DND-41 (cell line): Measurements from ENCODE around the gene PTTG2.

Experiments
- ATAC-seq: fragments of 200-7000 bp; cut with Tn5 transposase; 3 replicates; pipeline ENCODE4 v1.9.1; 2021; ENCODE audit warnings: low read depth; ENCODE audit not compliant: insufficient read depth
- DNase-seq: peaks from one replicate; pipeline ENCODE4 v3.0.0-alpha.2; 2020
- H2AFZ ChIP-seq: 2 replicates; pipeline ENCODE4 v1.6.0; 2012; ENCODE audit warnings: low read depth, low read length
- H3K27ac ChIP-seq: 2 replicates; pipeline ENCODE4 v1.5.1; 2012; ENCODE audit warnings: low read length, inconsistent platforms
- H3K27me3 ChIP-seq: fragments of 200-600 bp; sonication (generic); 2 replicates; pipeline ENCODE4 v1.6.0; 2012; ENCODE audit warnings: low read length, mild to moderate bottlenecking, inconsistent platforms; ENCODE audit not compliant: insufficient read depth, poor library complexity
- H3K36me3 ChIP-seq: 2 replicates; pipeline ENCODE4 v1.5.1; 2012; ENCODE audit warnings: low read length, inconsistent platforms; ENCODE audit not compliant: insufficient read depth
- H3K4me1 ChIP-seq: 2 replicates; pipeline ENCODE4 v1.5.1; 2012; ENCODE audit warnings: mild to moderate bottlenecking, low read length; ENCODE audit not compliant: insufficient read depth
- H3K4me2 ChIP-seq: 2 replicates; pipeline ENCODE4 v1.6.0; 2012; ENCODE audit warnings: mild to moderate bottlenecking, moderate library complexity, low read length, inconsistent platforms; ENCODE audit not compliant: insufficient read depth
- H3K4me3 ChIP-seq, 2 experiments: fragments of 200-600 bp in 1 of 2; shearing (Covaris generic) in 1 of 2; 2 replicates each; pipeline ENCODE4 v1.5.1; 2012 to 2016; ENCODE audit warnings: inconsistent platforms in 2 of 2, low read length in 2 of 2, mild to moderate bottlenecking in 2 of 2, low read depth in 1 of 2, moderate library complexity in 1 of 2
- H3K79me2 ChIP-seq: 2 replicates; pipeline ENCODE4 v1.6.0; 2012; ENCODE audit warnings: low read length, inconsistent platforms; ENCODE audit not compliant: insufficient read depth
- H3K9ac ChIP-seq: 2 replicates; pipeline ENCODE4 v1.6.0; 2012; ENCODE audit warnings: low read depth, mild to moderate bottlenecking, inconsistent platforms, low read length, moderate library complexity
- H3K9me3 ChIP-seq: 2 replicates; pipeline ENCODE4 v1.5.1; 2012; ENCODE audit warnings: low read length, moderate library complexity, mild to moderate bottlenecking, inconsistent platforms; ENCODE audit not compliant: insufficient read depth, severe bottlenecking
- H4K20me1 ChIP-seq: 2 replicates; pipeline ENCODE4 v1.6.0; 2012; ENCODE audit warnings: low read length; ENCODE audit not compliant: insufficient read depth
- EZH2 ChIP-seq: IDR thresholded peaks from 3 replicates; pipeline ENCODE4 v1.6.1; 2012; ENCODE audit warnings: borderline replicate concordance, low read depth, mild to moderate bottlenecking, moderate library complexity, low read length, inconsistent platforms; ENCODE audit not compliant: severe bottlenecking
- TF ChIP-seq, protein P1 (sequence below): IDR thresholded peaks from 2 replicates; pipeline ENCODE4 v1.5.1; 2012; ENCODE audit warnings: borderline replicate concordance, low read length, moderate library complexity, mild to moderate bottlenecking; ENCODE audit not compliant: poor library complexity, severe bottlenecking; ENCODE audit errors: extremely low read depth

The PTTG2 gene

DNA sequence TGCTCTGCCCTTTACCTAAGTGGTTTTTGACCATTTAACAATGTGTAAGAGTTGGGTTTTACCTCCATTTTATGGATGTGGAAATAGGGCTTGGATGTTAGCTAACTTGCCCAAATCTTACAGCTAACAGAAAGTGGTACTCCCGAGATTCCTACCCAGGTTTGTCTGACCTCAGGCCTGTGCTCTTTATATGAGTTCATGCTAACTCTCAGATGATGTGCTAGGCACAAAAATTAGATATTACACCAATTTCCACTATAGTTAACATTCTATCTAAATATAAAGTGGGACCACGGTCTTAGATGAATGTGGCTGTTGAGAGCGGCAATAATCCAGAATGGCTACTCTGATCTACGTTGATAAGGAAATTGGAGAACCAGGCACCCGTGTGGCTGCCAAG lies at the start of gene PTTG2:
Gene PTTG2 (plus strand): TSS at position 301 of the 400 bp plus-strand sequence. CDS start 37 bp downstream, at position 338.
- Histone ChIP-seq H3K4me3 (no peak within 1 kb of the TSS), H3K4me2 (no peak within 1 kb of the TSS)
- no peak for DNase-seq

DNA sequence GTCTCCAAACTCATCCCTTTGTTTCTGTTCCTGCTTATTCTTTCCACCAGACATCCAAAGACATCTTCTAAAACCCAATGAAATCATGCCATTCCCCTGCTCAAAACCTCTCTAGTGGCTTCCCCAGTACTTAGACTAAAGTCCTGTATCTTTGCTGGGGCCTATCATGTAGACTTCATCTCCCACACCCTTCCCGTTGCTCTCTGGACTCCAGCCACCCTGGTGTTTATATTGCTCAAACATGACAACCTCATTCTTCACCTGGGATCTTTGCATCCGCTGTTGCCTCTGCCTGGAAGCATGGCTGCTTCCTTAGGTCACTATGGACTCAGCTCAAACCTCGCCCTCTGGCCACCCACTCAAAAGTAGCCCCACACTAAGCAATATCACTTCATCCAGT lies 45.7 kb upstream of the PTTG2 start:
- H3K36me3 ChIP-seq = no peaks in the 10 kb centered on the region
- peaks cover 8% of the 10 kb centered on the region; the same call in 1 of the 2 replicates for H3K79me2 ChIP-seq
- no peaks in the 10 kb centered on the region for H3K9me3 ChIP-seq
- ATAC-seq = no peak
- no peak overlapping the region for H2AFZ ChIP-seq
- H3K27ac ChIP-seq = no peak overlapping the region
- H3K4me3 ChIP-seq = no peak overlapping the region
- TF ChIP-seq EZH2 = no peak
- TF ChIP-seq, protein P1, sequence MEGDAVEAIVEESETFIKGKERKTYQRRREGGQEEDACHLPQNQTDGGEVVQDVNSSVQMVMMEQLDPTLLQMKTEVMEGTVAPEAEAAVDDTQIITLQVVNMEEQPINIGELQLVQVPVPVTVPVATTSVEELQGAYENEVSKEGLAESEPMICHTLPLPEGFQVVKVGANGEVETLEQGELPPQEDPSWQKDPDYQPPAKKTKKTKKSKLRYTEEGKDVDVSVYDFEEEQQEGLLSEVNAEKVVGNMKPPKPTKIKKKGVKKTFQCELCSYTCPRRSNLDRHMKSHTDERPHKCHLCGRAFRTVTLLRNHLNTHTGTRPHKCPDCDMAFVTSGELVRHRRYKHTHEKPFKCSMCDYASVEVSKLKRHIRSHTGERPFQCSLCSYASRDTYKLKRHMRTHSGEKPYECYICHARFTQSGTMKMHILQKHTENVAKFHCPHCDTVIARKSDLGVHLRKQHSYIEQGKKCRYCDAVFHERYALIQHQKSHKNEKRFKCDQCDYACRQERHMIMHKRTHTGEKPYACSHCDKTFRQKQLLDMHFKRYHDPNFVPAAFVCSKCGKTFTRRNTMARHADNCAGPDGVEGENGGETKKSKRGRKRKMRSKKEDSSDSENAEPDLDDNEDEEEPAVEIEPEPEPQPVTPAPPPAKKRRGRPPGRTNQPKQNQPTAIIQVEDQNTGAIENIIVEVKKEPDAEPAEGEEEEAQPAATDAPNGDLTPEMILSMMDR = no peak
- H3K4me1 ChIP-seq = no peaks in the 10 kb centered on the region
- H4K20me1 ChIP-seq = peaks cover 4% of the 10 kb centered on the region; the same call in 1 of the 2 replicates
- H3K4me2 ChIP-seq = no peak overlapping the region
- no peak overlapping the region for H3K9ac ChIP-seq
- no peaks in the 10 kb centered on the region for H3K27me3 ChIP-seq
- DNase-seq = no peak

More for the DNA sequence above, at the start of gene PTTG2:
- Histone ChIP-seq H4K20me1 (no peaks in the 10 kb centered on the region), H3K79me2 (no peaks in the 10 kb centered on the region), H2AFZ (no peak within 1 kb of the TSS), H3K27ac (no peak within 1 kb of the TSS), H3K9me3 (no peaks in the 10 kb centered on the region), H3K36me3 (no peaks in the 10 kb centered on the region), H3K4me1 (no peaks in the 10 kb centered on the region), H3K9ac (no peak within 1 kb of the TSS), H3K27me3 (no peaks in the 10 kb centered on the region)
- TF ChIP-seq EZH2 = no peak
- TF ChIP-seq, protein P1 = no peak
- no peak for ATAC-seq

DNA sequence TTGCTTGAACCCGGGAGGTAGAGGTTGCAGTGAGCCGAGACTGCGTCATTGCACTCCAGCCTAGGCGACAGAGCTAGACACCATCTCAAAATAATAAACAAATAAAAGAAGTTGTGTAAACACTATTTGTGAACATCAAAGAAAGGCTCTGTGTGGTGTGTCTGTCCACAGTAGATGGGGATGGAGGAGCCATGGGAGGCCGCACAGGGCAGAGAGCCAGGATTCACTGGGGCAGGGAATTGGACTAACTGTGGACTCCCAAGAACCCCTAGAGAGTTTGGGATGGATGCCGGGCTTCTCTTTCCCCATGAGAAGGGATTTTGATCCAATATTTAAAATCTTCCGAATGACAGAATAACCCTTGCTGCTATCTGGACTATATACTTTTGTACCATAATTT lies 42.8 kb upstream of the PTTG2 start:
- Histone ChIP-seq H3K4me3 (no peak overlapping the region), H4K20me1 (0 out of 2 replicates have a peak, but pooled peaks cover 2% of the 10 kb centered on the region), H3K27me3 (no peaks in the 10 kb centered on the region), H3K4me1 (no peaks in the 10 kb centered on the region), H3K4me2 (no peak overlapping the region), H3K9ac (no peak overlapping the region), H2AFZ (no peak overlapping the region), H3K79me2 (peaks cover 4% of the 10 kb centered on the region; the same call in 1 of the 2 replicates), H3K36me3 (0 out of 2 replicates have a peak, but pooled peaks cover 3% of the 10 kb centered on the region), H3K9me3 (no peaks in the 10 kb centered on the region), H3K27ac (no peak overlapping the region)
- TF ChIP-seq, protein P1 = no peak
- no peak for TF ChIP-seq EZH2
- DNase-seq (no peak), ATAC-seq (no peak)
